GM19324 (cell line): ENCODE measurements around the gene YAP1.

Source experiments
- ATAC-seq: cut with Tn5 transposase; IDR thresholded peaks from one replicate; pipeline ENCODE4 v1.9.1; 2021; ENCODE audit warnings: mild to moderate bottlenecking, moderate library complexity; ENCODE audit not compliant: unreplicated experiment, low FRiP score

YAP1 gene

DNA sequence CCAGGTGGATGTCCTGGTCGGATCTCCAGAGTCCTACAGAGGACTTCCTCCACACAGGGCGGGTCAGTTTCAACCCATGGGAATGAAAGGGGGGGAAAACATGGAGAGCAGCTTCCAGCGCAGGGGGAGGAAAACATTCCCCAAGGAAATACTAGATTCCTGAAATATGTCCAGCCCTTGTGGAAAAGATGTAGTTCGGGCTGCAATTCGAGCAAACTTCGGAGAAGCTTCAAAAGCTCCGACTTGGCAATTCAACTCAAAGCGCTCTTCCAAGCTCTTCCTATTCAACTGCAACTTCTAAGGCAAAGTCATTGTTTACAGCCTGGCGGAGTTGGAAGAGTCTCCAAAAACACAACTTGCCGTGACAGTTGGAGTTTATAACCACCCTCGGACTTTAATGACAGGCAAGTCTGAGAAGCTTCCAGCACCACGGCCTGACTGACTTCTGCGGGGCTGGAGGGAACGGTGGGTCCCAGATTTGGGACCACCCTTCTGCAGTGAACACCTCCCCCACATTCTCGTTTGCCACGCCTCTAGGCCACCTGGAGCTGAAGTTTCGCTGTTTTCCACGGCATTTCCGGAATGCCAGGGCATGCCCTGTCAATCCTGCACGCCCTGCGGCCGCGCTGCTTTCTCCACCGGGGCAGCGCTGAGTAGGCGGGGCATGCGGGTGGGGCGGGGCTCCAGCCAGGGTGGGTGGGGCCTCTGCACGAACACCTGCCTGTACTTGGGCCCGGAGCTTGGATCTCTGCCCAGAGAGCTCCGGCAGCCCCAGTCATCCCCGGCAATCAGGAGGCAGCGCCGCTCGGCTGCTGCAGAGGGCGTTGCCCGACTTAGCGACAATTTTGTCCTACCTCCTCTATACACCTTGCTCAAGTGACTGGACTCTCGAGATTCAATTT, 158.1 kb downstream of the YAP1 start:
- ATAC-seq = peak; percentile 76

DNA sequence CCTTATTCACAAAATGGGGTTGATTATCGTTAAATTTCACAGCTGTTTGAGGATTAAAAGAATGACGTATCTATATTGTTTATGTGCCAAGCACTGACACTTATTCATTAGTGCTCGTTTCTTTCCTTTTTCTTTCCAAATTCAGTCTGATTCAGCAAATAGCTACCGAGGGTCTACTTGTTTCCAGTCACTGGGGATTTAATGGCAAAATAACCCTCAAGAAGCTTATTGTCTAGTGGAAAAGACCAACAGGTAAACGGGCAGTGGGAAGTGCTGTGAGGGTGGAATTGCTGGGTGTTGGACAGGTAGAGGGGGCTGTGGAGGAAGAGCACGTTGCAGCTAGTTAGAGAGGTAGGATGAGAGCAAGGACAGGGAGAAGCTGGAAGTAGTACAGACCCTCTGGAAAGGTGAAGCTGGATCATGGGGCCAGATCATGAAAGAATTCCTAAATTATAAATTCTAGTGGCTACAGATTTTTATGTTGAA, 158.8 kb downstream of the YAP1 start:
- ATAC-seq = no peak

DNA sequence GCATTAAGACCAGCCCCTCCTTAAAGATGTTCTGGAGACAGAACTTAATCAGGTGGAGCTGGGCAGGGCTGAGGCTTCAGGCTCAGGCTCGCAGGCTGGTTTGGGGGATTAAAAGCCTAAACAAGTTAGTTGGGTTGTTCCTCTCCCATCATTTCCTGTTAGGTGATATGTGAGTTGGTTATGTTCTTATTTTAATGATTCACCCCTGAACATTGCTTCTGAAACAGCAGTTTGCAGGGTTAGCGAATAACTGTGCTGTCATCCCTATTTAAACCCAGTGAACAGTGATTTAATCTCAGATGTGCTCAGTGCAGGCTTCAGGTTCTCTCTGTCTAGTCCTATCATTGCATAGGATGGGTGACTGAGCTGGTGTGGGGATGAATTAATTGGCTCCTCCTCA, 159.7 kb downstream of the YAP1 start:
- no peak for ATAC-seq

DNA sequence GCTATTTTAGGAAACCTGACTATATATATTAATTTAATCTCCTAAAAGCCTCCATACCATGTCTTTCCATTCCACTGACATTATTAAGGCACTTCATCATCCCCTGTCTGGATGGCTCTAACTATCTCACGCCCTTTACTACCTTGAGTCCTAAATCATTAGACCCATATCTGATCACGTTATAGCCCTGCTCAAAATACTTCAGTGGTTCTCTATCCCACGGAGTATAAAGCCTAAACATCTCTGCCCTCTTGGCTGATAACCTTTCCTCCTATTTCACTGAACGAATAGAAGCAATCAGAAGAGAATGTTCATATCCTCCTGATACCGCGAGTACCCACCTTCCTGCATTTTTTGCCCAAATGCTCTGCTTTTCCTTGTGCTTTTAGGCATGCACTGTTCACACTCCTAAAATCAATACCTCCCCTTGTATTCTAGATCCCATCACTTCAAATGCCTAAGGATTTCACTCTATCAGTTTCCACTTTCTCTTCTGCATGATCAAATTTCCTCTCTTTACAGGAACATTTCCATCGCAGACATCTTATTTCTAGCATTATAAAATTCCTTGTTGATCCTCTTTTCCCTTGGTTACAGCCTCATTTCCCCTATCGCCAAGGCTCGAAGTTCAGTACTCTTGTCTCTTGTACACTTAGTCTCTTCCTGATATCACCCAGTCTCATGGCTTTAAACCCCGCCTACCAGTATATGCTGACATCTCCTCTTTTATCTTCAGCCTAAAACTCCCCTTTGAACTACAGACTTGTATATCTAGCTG, 162.0 kb downstream of the YAP1 start:
- no peak for ATAC-seq

DNA sequence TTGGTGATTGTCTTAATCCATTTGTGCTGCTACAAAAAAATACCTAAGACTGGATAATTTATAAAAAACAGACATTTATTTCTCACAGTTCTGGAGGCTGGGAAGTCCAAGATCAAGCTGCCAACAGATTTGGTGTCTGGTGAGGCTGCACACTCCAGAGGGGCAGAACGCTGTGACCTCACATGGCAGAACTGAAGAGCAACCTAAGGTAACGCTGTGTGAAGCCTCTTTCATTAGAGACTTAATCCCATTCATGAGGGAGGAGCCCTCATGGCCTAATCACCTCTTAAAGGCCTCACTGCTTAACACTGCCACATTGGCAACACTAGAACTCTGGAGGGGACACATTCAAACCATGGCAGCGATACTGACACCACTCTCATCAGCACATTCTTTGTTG, 164.4 kb downstream of the YAP1 start:
- no peak for ATAC-seq

DNA sequence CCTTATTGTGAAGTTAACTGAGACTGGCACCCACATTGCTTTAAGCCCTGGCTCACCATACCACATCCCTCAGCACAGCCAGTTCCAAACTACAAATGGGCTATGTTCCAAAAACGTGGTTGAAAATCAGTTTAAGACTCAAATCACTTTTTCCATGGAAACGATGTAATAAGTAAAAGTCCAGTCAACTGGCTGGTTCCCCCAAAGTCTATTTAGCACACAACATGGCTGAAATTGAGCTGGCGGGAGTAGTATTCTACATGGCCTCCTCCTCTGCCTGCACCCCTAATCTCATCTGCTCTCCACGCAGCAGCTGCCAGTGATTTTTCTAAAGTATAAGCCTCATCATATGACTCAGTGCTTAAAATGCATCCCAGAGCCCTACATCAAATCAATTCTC, 166.1 kb downstream of the YAP1 start:
- ATAC-seq = no peak

DNA sequence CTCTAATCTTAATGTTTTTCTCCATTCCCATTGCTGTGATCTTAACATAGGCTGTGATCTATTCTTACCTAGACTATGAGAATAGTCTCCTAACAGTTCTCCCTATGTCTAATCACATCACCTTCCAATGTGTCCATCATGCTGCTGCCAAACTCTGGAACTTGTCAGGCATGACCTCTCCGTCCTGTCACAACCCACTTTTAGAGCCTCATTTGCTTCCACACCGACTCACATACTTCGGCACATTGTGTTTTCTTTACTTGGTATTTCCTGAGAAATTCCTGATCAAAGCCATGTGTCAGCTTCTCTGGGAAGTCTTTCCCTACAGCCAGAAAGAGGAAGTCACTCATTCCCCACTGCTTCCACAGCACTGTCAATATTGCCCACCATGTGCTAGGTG, 166.5 kb downstream of the YAP1 start:
- ATAC-seq = no peak

DNA sequence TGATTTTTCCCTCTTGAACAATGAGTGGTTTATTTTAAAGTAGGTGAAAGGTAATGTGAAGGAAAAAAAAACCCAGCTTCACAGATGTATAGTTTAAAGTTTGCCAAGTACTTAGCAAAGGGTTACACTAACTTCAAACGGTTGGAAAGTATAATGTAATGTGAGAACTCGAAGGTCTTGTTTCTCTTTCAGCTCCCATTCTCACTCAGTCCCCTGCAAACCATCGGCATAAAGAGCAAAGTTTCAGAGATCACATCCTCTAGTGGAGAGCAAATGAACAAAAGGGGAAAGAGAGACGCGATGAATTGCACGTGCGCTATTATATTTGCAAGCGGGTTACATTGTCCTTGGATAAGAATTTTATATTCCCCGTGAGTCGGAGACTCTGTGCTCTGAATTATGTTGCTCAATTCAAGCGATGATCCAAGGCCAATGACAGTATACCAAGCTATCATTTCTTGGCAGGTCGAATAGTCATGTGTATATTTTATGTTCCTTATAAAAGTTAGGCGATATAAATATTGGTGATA, 169.5 kb downstream of the YAP1 start:
- peak; percentile 97 for ATAC-seq

DNA sequence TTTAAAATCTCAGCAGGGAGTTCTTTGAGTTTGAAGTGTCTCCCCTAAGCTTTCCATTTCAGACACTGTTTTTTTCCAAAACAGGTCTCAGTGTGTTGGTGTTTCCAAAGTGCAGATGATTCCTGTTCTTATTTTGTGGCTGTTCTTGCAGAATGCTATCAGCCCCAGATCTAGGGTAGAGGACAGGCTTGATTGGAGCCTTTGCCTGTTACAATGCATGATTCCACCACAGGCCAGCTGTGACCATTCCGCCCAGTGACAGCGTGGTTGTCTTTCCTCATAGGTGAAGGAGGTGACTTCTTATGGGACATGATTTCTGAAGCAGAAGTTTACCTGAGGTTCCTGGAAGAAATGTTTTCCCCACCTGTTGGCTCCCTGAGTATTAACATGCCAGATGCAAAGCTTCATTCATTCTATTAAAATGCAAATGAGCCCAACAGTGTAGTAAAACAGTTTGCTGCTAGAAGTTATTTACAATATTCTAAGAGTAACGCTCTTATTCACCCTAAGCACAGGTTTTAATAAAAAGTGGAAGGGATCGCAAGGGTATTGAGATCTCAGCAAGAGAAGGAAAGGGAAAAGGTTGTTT, 170.1 kb downstream of the YAP1 start:
- ATAC-seq = no peak
